HuH-7.5 (cell line): ENCODE data around the gene FUT4.
A peak's percentile ranks its signal among the peaks of the same experiment; 100 is the strongest.
"Not testable (repeated sequence)": the region's sequence is repeated elsewhere in the genome, so short reads cannot be mapped to it uniquely, and the experiment has no call there.

Experiments used
- DNase-seq: peaks from one replicate; pipeline ENCODE4 v3.0.0; 2011; ENCODE audit warnings: low spot score

FUT4 gene, protein sequence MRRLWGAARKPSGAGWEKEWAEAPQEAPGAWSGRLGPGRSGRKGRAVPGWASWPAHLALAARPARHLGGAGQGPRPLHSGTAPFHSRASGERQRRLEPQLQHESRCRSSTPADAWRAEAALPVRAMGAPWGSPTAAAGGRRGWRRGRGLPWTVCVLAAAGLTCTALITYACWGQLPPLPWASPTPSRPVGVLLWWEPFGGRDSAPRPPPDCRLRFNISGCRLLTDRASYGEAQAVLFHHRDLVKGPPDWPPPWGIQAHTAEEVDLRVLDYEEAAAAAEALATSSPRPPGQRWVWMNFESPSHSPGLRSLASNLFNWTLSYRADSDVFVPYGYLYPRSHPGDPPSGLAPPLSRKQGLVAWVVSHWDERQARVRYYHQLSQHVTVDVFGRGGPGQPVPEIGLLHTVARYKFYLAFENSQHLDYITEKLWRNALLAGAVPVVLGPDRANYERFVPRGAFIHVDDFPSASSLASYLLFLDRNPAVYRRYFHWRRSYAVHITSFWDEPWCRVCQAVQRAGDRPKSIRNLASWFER

DNA sequence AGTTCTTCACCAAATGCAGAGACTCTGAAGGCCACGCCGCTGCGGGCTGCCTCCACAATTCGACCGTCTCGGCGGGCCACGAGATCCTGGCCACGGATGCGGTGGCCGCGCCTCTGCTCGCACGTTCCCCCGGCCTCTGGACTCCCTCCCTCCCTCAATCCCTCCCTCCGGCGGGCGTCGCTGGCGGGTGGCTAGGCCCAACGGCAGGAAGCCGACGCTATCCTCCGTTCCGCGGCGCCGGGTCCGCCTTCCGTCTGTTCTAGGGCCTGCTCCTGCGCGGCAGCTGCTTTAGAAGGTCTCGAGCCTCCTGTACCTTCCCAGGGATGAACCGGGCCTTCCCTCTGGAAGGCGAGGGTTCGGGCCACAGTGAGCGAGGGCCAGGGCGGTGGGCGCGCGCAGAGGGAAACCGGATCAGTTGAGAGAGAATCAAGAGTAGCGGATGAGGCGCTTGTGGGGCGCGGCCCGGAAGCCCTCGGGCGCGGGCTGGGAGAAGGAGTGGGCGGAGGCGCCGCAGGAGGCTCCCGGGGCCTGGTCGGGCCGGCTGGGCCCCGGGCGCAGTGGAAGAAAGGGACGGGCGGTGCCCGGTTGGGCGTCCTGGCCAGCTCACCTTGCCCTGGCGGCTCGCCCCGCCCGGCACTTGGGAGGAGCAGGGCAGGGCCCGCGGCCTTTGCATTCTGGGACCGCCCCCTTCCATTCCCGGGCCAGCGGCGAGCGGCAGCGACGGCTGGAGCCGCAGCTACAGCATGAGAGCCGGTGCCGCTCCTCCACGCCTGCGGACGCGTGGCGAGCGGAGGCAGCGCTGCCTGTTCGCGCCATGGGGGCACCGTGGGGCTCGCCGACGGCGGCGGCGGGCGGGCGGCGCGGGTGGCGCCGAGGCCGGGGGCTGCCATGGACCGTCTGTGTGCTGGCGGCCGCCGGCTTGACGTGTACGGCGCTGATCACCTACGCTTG lies at the start of gene FUT4:
Gene FUT4, plus strand, starts transcription at position 227 of the 951 bp plus-strand sequence. Its CDS starts 213 bp downstream, at position 440.
- peak; percentile 78 for DNase-seq

DNA sequence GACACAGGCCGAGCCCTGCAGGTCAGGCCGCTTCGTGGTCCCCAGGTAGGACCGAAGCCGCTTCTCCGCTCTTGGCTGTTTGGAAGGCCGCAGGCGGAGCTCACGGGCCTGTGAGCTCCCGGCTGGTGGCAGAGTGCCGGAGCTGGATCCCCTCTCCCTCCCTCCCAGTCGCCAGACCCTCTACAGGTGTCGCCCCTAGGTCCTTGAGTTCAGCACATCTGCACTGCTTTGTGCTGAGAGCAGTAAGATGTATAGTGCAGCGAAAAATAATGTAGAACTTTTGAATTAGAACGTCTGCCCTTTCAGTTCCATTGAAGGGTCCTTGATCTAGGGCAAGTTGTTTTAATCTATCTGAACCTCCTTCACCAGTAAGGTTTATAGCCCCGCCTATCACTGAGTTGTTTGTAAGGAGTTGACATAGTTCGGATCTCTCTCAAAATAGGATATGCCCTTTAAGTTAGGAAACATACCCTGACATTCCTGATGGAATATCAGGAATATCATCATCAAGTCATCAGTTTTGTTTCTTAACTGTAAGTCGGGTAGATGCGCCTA lies 49.5 kb upstream of the FUT4 start:
- DNase-seq = no peak

DNA sequence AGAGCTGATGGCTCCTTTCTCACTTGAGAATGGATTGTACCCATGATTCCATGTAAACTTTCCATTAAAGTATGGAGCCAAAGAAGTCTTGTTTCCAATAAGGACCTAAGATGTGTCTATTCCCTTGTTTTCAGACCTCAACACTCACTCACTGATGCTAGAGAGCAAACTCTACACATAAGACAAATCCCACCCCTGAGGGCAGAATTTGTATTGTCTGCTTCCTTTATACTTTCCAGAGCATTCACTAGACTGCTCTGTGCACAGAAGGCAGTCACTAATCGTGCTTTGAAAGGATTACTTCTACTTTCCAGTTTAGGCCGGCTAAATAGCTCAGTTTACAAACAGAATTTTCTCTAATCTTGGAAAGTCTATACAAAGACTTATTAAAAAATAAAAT lies 43.5 kb upstream of the FUT4 start:
- no peak for DNase-seq

DNA sequence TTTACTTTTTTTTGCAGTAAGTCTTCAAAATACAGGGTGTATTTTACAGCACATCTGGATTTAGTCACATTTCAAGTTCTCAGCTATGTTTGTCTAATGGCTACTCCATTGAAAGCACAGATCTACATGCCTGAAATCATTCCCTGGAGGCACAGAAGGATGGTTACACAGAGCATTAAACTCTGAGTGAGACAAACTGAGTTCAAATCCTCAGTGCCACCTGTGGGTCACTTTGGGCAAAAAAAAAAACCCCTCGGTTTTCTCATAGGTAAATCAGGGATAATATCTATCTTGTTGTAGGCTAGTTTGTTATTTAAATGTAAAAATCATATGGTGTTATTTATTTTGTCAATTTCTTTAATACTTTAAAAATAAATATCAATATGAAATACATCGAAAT lies 42.2 kb upstream of the FUT4 start:
- no peak for DNase-seq

DNA sequence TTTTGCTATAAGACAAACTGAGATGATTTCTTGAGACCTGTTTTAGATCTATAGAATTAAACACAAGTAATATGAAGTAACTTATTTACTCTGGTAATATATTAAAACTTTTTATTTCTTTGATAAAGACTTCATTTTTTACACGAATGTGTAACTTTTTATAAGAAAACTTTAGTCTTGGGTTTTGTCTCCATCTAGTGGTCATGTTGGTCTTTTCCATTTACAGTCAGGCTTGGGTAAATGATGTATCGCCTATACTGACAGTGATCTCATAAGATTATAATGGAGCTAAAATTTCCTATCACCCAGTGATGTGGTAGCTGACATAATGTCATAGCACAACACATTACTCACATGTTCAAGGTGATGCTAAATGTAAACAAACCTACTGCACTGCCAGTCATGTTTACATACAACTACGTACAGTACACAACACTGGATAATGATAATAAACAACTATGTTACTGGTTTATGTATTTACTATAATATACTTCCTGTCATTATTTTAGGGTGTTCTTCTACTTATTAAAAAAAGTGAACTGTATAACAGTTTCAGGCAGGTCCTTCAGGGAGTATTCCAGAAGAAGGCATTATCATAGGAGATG lies 38.9 kb upstream of the FUT4 start:
- DNase-seq = peak; percentile 12

DNA sequence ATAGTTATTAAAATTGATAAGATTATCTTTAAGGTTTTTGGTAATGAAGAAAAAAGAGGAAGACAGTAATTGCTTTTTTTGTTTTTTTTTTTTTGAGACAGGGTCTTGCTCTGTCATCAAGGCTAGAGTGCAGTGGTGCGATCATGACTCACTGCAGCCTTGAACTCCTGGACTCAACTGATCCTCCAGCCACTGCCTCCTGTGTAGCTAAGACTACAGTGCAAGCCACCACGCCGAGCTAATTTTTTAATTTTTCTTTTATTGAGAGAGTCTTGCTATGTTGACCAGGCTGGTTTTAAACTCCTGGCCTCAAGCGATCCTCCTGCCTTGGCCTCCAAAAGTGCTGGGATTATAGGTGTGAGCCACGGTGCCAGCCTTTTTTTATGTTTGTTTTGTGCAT lies 37.2 kb upstream of the FUT4 start:
- DNase-seq = not testable (repeated sequence)

DNA sequence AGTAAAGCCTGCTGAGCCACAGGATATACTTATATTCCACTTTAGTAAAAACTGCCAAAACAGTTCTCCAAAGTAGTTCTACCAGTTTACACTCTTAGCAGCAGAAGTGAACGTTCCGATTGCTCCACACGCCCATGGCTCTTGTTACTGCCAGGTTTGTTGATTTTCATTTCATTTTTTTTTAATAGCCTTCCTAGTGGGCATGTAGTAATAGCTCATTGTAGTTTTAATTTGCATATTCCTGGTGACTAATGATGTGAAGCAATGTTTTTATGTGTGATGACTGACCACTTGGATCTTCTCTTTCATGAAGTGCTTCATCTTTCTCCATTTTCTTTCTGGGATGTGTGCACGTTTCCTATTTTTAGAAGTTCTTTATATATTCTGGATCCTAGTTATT lies 36.2 kb upstream of the FUT4 start:
- no peak for DNase-seq

DNA sequence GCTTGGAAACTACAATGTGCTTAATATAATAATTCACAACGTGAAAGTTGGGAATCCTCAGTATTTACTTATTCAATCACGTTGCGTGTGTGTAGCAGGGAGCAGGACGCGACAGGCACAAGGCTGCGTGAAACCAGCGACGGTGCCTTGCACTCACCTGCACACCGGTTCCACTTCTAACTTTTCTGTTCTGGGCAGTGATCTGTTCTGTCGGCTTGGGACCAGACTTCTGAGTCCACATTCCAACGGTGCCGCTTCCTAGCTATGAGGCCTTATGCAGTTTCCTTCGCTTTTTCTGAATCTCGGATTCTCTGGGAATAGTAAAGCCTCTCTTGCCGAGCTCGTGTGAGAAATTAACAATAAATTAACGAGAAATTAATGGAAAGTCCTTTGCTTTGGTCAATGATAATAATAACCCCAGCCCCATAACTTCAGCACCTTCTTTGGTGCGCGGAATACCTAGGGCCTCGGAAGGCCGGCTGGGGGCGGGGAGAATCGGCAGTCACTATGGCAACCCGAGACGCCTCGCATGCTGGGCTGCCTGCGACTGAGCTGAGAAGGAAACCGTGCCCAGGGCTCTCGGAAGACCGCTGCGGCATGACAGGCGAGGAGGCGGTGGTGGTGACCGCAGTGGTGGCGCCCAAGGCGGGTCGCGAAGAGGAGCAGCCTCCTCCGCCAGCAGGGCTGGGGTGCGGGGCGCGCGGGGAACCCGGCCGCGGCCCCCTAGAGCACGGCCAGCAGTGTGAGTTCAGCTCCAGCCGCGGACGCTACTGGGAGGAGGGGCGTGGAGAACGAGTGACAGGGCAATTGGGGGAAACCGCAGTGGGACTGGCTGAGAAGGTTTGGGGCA lies 31.6 kb upstream of the FUT4 start, which contains the start of gene C11orf97:
Gene C11orf97, plus strand, starts transcription at position 530 of the 850 bp plus-strand sequence. Its CDS starts 68 bp downstream, at position 598.
- DNase-seq = peak; percentile 9

DNA sequence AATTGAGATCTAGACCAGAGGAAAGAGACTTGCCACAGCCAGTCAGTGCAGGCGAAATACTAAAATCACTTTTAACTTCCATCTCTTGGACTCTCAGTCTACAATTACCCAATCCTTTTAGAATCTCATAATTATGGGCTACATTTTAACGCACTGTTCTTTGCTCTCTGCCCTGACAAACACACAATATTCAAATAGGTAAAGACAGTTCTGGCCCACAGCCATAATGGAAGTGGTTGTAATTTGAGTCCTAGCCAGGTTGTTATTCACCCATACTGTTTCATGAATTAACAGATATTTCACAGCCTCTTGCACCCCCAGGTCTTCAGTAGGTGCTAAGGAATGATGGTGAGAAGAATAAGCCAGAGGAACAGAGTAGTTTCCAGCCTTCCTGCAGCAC lies 30.6 kb upstream of the FUT4 start:
- DNase-seq = no peak

DNA sequence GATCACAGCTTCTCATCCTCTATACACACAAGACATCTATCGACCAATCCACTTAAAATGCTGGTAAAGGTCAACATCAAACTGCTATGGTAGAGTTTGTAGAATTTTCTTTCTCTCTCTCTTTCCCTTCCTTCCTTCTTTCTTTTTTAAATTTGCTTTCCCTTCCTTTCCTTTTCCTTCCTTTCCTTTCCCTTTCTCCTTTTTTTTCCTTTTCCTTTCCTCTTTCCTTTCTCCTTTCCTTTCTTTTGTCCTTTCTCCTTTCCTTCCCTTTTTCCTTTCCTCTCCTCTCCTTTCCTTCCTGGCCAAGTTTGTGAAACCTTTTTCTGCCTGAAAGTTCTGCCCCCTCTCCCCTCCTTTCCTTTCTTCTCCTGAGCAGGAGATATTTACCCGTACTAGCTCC lies 28.3 kb upstream of the FUT4 start:
- no peak for DNase-seq

DNA sequence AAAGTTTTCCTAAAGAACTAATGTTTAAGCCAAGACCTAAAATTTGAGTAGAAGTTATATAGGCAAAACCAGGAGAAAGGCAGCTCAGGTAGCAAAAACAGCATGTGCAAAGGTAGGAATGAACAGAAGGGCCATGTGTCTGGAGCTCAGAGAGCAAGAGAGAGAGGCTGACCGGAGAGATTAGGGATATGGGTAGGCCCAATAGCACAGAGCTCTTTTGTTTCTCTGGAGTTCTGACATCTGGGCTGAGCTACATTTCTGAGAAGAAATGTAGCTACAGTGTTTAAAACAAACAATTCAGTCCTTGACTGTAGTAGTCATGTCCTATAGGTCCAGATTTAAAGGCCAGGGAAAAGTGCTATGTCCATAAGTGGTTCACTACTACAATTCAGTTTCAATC lies 27.0 kb upstream of the FUT4 start:
- no peak for DNase-seq

DNA sequence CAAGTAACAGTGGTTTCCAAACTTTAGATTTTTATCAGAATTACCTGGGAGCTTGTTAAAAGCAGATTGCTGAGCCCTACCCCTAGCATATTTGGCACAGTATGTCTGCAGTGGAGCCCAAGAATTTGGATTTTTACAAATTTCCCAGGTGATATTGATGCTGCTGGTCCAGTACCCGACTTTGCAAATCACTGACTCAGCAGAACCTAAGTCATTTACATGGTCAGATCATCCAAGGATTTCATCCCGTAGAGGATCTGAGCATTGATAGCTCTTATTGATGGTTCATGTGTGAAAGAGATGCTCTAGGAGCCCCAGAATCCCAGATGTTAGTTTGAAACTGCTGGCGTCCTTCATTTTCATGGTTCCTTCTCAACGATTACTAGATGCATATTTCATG lies 25.4 kb upstream of the FUT4 start:
- no peak for DNase-seq

DNA sequence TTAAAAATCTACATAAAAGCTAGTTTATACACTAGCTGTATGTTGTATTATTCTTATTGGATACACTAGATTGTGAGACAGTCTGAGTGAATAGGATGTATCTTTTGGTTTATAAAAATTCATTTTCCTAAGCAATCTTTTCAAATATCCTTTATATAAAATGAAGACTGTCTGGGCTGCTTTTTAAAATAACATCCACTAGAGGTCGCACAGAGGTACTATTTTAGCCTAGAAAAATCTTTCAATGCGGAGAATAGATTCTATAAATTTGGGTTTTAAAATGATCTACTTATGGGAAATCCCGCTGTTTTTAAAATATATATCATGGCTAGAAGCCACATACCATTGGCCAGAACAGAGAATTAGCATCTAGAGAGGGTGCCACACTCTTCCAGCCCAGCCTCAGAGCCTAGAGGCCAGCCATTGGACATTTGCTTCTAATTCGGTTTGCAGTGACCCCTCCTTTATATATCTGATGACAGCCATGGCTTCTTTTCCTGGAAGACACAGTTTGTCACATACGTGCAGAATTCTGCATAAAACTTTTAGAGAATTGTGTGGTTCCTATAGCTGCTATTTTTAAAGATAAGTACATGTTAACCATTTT lies 24.1 kb upstream of the FUT4 start:
- DNase-seq = no peak

DNA sequence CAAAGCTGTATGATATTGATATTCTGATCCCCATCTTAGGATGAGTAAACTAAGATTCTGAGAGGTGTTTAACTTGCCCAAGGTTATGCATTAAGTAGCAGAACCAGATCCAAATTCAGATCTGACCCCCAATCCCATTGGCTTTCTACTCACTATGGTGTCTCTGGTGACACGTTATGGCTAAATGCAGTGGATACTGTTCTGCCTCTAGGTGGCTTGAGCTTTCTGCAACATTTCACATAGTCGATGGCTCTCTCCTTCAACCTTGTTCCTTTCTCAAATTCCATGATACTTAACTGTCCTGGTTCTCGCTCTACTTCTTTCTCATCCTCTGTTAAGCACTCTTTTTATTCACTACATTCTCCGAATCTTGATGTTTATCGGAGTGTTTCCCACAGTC lies 22.0 kb upstream of the FUT4 start:
- DNase-seq = no peak

DNA sequence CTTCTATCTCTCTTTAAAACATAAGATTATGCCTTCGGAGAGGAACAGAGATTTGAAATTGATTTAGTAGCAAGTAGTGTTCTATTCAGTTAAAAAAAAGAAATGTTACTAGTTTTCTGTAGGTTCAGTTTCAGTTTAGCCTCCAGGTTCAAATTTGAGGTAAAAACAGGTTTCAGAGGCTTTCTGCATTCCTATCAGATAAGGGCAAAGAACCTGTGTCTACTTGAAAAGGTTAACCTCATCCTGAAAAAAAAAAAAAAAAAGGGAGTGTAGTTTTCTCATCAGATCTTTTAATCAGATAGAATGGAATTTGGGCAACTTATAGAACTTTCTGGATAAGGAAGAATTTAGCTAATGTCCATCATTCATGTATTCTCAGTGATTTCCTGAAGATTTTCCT lies 19.4 kb upstream of the FUT4 start:
- DNase-seq = no peak

DNA sequence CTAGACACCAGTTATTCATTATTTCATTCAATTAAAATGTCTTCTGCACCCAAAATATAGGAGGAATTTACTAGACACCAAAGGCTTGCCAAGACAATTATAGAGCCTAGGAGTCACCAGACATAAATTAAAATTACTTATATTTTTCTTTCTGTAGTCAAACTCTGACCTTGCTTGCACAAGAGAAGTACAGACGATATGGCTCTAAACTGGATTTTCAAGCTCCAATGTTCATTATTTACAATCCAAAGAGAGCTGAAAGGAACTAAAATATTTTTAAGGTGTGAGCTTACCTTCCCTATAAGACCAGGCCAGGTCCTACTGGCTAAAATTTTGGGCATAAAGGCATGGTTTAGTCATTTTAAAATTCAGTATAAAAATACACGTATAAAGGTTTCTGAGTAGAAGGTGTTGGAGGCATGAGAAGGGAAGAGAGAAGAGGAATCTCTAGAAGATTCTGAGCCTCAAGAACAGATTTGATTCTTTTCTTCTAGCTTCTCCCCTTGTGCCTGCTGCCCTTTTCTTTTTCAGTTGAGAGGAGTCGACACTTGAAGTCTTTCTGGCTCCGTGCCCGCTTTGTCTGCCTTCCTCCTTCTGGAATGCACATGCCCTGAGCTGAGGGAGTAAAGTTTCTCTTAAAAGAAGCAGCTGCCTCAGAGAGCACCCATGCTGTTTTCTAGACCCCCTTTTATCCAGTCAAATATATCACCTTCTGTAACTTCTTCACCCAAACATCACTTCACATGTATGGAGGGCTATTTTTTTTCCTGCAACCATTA lies 18.0 kb upstream of the FUT4 start:
- DNase-seq = no peak

DNA sequence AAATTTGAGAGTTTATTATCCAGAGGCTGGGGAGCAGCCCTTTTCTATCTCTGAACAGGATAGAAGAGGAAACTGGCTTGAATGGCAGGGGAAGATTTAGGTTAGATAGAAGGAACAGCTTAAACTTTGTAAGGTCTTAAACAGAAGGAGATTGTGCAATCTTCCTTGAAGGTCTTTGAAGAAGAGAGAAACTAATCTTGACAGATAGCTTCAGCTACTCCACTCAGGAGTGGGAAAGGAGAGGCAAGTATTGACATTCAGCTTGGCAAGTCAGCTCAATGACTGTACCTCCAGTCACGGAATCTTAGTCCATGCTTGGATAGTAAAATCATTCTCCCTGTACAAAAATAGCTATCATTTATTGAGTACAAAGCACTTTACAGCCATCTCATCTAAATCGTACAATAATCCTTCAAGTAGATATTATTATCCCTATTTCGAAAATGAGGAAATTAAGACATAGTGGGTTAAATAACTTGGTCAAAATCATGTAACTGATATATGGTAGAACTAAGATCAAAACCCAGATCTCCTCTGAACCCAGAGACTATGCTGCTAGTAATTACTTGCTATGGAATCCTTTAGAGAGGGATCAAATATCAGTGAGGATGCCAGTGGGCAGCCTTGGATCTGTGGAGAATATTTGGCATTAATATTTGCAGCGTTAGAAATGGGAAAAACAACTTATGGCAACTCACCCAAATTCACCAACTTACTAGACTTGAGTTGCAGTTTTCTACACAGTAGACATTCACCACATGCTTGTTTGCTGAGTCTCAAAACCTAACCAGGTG lies 16.9 kb upstream of the FUT4 start:
- no peak for DNase-seq

DNA sequence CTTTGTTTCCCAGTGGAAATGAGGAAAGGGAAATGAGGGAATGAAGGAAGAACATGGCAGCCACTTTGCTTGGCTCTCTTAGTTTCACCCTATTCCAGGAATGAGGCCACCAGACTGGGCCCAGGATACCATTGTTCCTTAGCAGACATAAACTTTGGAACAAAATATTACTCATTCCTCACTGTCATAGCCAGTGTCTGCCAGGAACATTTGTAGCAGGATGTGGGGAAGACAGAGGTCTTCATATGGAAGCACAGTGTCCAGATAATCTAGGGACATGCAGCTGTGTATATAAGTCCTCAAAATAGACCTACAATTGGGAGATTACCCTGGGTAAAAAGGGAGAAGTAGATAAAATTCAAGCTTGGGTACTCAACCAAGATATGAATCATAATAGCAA lies 15.2 kb upstream of the FUT4 start:
- no peak for DNase-seq

DNA sequence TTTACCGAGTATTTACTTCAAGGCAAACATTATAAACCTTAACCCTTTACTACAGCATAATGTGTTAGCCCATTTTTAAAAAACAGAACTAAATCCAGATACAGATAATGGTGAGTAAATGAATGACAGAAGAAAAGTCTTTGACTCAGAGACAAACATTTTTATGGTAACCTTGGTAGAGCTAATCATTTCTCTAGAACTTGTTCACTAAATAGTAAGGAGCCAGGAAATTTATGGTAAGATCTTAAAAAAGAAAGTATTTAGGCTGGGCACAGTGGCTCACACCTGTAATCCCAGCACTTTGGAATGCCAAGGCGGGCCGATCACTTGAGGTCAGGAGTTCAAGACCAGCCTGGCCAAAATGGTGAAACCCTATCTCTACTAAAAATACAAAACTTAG lies 11.5 kb upstream of the FUT4 start:
- DNase-seq = no peak
